Stimulated activated CD4-positive, alpha-beta T cell treated with anti-CD3 and anti-CD28 coated beads, TNF-alpha, amount 100 ng/mL, for 24 hours (primary cell): ENCODE data around the gene MYL10.
"Not testable (repeated sequence)": the region's sequence is repeated elsewhere in the genome, so short reads cannot be mapped to it uniquely, and the experiment has no call there.

Experiments
- DNase-seq, 3 experiments: peaks; one replicate each; pipeline ENCODE4 v3.0.0-alpha.2; 2020; ENCODE audit warnings: low read depth in 3 of 3

Gene MYL10

GRCh38 chr7:101651112-101651511 is 22.0 kb upstream of the MYL10 start:
- DNase-seq = no peak

GRCh38 chr7:101650579-101651081 is 21.5 kb upstream of the MYL10 start:
- DNase-seq = no peak

- not testable (repeated sequence) for DNase-seq
Observed at GRCh38 chr7:101647876-101648275, 18.8 kb upstream of the MYL10 start.

GRCh38 chr7:101645951-101646350 is 16.9 kb upstream of the MYL10 start:
- DNase-seq = no peak

GRCh38 chr7:101644879-101645278 is 15.8 kb upstream of the MYL10 start:
- no peak for DNase-seq

GRCh38 chr7:101639127-101639526 is 10.0 kb upstream of the MYL10 start:
- DNase-seq = not testable (repeated sequence)

- no peak for DNase-seq
Observed at GRCh38 chr7:101636822-101637623, 7.9 kb upstream of the MYL10 start.

GRCh38 chr7:101635484-101635883 is 6.4 kb upstream of the MYL10 start:
- no peak for DNase-seq

GRCh38 chr7:101634196-101634717 is 5.2 kb upstream of the MYL10 start:
- DNase-seq = no peak

- DNase-seq = no peak
Observed at GRCh38 chr7:101633511-101633910, 4.4 kb upstream of the MYL10 start.

- DNase-seq = no peak
Observed at GRCh38 chr7:101632641-101633040, 3.5 kb upstream of the MYL10 start.

- no peak for DNase-seq
Observed at GRCh38 chr7:101631224-101631714, 2.2 kb upstream of the MYL10 start.

- DNase-seq = no peak
Observed at GRCh38 chr7:101630591-101630990, 1.5 kb upstream of the MYL10 start.

GRCh38 chr7:101628522-101628921 is 574 bp downstream of the MYL10 start:
- no peak for DNase-seq

GRCh38 chr7:101626758-101627157 is 2.3 kb downstream of the MYL10 start:
- no peak for DNase-seq

GRCh38 chr7:101626069-101626671 is 2.9 kb downstream of the MYL10 start:
- DNase-seq = no peak

- DNase-seq = no peak
Observed at GRCh38 chr7:101625031-101625791, 3.9 kb downstream of the MYL10 start.

- DNase-seq = no peak
Observed at GRCh38 chr7:101624246-101625001, 4.7 kb downstream of the MYL10 start.

- no peak for DNase-seq
Observed at GRCh38 chr7:101622609-101623173, 6.4 kb downstream of the MYL10 start.

GRCh38 chr7:101620991-101621390 is 8.1 kb downstream of the MYL10 start:
- no peak for DNase-seq

- no peak for DNase-seq
Observed at GRCh38 chr7:101620395-101620794, 8.7 kb downstream of the MYL10 start.
